ENCODE results near the gene TSPAN16.
"Not testable (repeated sequence)": the region's sequence is repeated elsewhere in the genome, so short reads cannot be mapped to it uniquely, and the experiment has no call there.

Gene TSPAN16

DNA sequence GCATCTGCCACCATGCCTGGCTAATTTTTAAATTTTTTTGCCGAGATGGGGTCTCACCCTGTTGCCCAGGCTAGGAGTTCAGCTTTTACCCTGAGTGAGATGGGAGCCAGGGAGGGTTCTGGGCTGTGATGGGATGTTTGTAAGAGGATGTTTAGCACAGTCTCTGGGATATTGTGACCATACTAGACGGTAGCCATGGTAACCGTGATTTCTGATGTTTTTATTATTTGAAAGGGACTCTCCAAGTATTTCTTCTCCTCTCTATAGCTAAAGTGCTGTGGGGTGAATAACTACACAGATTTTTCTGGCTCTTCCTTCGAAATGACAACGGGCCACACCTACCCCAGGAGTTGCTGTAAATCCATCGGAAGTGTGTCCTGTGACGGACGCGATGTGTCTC lies 10.4 kb downstream of the TSPAN16 start:
- no peaks in the 10 kb centered on the region for H3K9me3 ChIP-seq (ENCODE audit: control insufficient read depth, low read length)
- no peaks in the 10 kb centered on the region for H3K27me3 ChIP-seq (ENCODE audit: control insufficient read depth, insufficient read depth, low read length, poor library complexity, severe bottlenecking)
- H3K4me3 ChIP-seq (ENCODE audit: insufficient read depth, low read depth, low read length) = no peak overlapping the region
- H3K27ac ChIP-seq (ENCODE audit: insufficient read depth, low read depth, low read length, poor library complexity, severe bottlenecking) = no peak overlapping the region
- no peaks in the 10 kb centered on the region for H3K4me1 ChIP-seq (ENCODE audit: control insufficient read depth, insufficient read depth, low read length)
- H3K36me3 ChIP-seq (ENCODE audit: control insufficient read depth, insufficient read depth, low read length) = no peaks in the 10 kb centered on the region
- 93 to 94% methylated on average over 9 of the region's 9 CpGs for WGBS, 2 experiments

GRCh38 chr19:11320278-11320995 lies 24.5 kb downstream of the TSPAN16 start:
- H3K27me3 ChIP-seq (ENCODE audit: control insufficient read depth, insufficient read depth, low read length, poor library complexity, severe bottlenecking); H3K4me3 ChIP-seq (ENCODE audit: insufficient read depth, low read depth, low read length); H3K27ac ChIP-seq (ENCODE audit: insufficient read depth, low read depth, low read length, poor library complexity, severe bottlenecking); H3K4me1 ChIP-seq (ENCODE audit: control insufficient read depth, insufficient read depth, low read length); H3K36me3 ChIP-seq (ENCODE audit: control insufficient read depth, insufficient read depth, low read length); H3K9me3 ChIP-seq (ENCODE audit: control insufficient read depth, low read length): not testable (repeated sequence)
- WGBS, 2 experiments = 90 to 95% methylated on average over 9 of the region's 9 CpGs

GRCh38 chr19:11321191-11322126 lies 25.5 kb downstream of the TSPAN16 start:
- H3K36me3 ChIP-seq (ENCODE audit: control insufficient read depth, insufficient read depth, low read length) = no peaks in the 10 kb centered on the region
- WGBS, 2 experiments = 87 to 90% methylated on average over 14 of the region's 14 CpGs
- H3K9me3 ChIP-seq (ENCODE audit: control insufficient read depth, low read length) = no peaks in the 10 kb centered on the region
- no peak overlapping the region for H3K4me3 ChIP-seq (ENCODE audit: insufficient read depth, low read depth, low read length)
- no peaks in the 10 kb centered on the region for H3K27me3 ChIP-seq (ENCODE audit: control insufficient read depth, insufficient read depth, low read length, poor library complexity, severe bottlenecking)
- H3K27ac ChIP-seq (ENCODE audit: insufficient read depth, low read depth, low read length, poor library complexity, severe bottlenecking) = no peak overlapping the region
- no peaks in the 10 kb centered on the region for H3K4me1 ChIP-seq (ENCODE audit: control insufficient read depth, insufficient read depth, low read length)

DNA sequence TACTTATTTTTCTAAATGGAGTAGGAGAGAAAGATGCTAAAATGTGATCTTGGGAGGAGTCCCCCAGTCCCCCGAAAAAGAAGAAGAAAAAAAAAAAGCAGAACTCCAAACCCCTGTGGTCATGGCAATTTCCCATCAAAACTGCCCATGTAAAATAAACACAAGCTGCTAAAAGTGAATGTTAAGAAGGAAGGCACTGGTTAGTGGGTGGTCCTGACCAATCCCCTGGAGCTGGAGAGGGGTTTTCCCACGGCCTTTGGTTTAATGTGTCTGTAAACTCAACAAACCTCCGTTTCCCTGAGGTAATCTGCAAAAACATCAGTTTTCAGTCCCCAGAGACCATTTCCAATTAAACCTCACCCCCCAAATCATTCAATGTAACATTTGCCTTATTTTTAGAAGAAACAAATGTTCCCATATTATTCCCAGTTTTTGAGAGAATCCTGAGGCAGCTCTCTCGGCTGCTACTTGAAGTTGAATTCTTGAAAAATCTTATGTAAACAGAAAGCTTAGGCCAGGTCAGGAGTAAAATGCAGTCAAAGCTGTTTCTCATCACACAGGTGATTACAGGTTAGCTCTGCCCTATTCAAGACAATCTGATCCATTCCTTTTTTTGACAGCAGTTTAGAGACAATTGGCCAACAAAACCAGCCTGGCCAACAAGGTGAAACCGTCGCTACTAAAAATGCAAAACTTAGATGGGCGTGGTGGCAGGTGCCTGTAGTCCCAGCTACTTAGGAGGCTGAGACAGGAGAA lies 26.5 kb downstream of the TSPAN16 start:
- no peaks in the 10 kb centered on the region for H3K27me3 ChIP-seq (ENCODE audit: control insufficient read depth, insufficient read depth, low read length, poor library complexity, severe bottlenecking)
- H3K4me1 ChIP-seq (ENCODE audit: control insufficient read depth, insufficient read depth, low read length) = no peaks in the 10 kb centered on the region
- H3K36me3 ChIP-seq (ENCODE audit: control insufficient read depth, insufficient read depth, low read length) = no peaks in the 10 kb centered on the region
- no peaks in the 10 kb centered on the region for H3K9me3 ChIP-seq (ENCODE audit: control insufficient read depth, low read length)
- no peak overlapping the region for H3K27ac ChIP-seq (ENCODE audit: insufficient read depth, low read depth, low read length, poor library complexity, severe bottlenecking)
- WGBS, 2 experiments = 74 to 79% methylated on average over 6 to 7 of the region's 7 CpGs
- H3K4me3 ChIP-seq (ENCODE audit: insufficient read depth, low read depth, low read length) = no peak overlapping the region

GRCh38 chr19:11323601-11324078 lies 27.7 kb downstream of the TSPAN16 start:
- H3K36me3 ChIP-seq (ENCODE audit: control insufficient read depth, insufficient read depth, low read length) = no peaks in the 10 kb centered on the region
- H3K27me3 ChIP-seq (ENCODE audit: control insufficient read depth, insufficient read depth, low read length, poor library complexity, severe bottlenecking) = no peaks in the 10 kb centered on the region
- no peaks in the 10 kb centered on the region for H3K9me3 ChIP-seq (ENCODE audit: control insufficient read depth, low read length)
- 87 to 91% methylated on average over 4 to 5 of the region's 5 CpGs for WGBS, 2 experiments
- H3K27ac ChIP-seq (ENCODE audit: insufficient read depth, low read depth, low read length, poor library complexity, severe bottlenecking) = no peak overlapping the region
- H3K4me3 ChIP-seq (ENCODE audit: insufficient read depth, low read depth, low read length) = no peak overlapping the region
- no peaks in the 10 kb centered on the region for H3K4me1 ChIP-seq (ENCODE audit: control insufficient read depth, insufficient read depth, low read length)

DNA sequence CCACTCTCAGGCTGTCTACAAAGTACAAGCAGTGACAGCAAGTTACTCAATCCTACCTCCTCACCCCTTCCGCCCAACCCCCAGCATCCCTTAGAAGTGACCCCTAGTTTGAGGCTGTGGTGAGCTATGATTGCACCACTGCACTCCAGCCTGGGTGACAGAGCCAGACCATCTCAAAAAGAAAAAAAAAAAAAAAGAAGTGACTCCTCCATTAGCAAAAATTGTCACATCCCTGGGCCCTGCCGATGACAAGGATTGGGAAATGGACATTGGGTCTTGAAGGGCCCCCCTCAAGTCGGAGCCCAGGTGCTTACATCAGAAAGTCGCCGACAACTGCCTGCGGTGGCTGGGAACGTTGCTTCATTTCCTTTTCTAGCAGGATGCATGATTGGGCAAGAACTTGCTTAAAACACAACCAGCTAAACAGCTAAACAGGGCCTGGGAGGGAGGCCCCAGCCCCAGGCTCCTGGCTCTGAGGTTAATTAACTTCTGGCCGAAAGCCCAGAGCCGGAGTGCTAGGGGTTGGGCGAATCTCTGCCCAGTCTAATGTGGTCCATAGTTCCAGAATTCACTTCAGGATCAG lies 28.2 kb downstream of the TSPAN16 start:
- no peaks in the 10 kb centered on the region for H3K9me3 ChIP-seq (ENCODE audit: control insufficient read depth, low read length)
- no peaks in the 10 kb centered on the region for H3K36me3 ChIP-seq (ENCODE audit: control insufficient read depth, insufficient read depth, low read length)
- no peaks in the 10 kb centered on the region for H3K27me3 ChIP-seq (ENCODE audit: control insufficient read depth, insufficient read depth, low read length, poor library complexity, severe bottlenecking)
- H3K4me3 ChIP-seq (ENCODE audit: insufficient read depth, low read depth, low read length) = no peak overlapping the region
- H3K27ac ChIP-seq (ENCODE audit: insufficient read depth, low read depth, low read length, poor library complexity, severe bottlenecking) = no peak overlapping the region
- no peaks in the 10 kb centered on the region for H3K4me1 ChIP-seq (ENCODE audit: control insufficient read depth, insufficient read depth, low read length)
- 90 to 92% methylated on average over 10 of the region's 10 CpGs for WGBS, 2 experiments

DNA sequence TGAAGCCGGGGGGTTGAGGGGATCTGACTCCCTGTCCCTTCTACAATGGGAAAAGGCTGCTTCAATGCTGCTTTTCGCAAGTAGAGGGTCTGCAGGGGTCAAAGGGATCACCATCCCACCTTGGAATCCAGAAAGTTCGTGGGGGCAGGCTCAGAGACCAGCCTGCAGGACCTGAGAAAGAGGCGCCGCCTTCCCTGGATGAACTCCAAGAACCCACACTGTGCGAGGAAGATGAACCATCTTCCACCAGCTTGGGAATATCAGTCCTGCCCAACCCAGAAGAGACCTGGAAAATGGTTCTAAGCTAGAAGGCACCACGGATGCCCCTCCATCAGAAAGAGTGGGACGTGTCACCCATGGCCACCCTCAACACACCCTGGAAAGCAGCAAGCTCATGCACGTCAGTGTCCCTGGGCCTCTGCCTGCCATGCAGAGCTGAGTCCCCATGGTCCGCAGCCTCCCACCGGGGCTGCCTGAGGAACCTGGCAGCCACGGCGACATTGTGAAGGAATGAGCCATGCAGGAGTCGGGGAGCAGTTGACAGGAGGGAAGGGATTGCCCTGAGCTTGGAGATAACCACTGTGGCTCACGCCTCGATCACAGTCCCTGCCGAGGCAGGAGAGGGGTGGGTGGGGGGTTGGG lies 28.9 kb downstream of the TSPAN16 start:
- H3K36me3 ChIP-seq (ENCODE audit: control insufficient read depth, insufficient read depth, low read length) = no peaks in the 10 kb centered on the region
- H3K27me3 ChIP-seq (ENCODE audit: control insufficient read depth, insufficient read depth, low read length, poor library complexity, severe bottlenecking) = no peaks in the 10 kb centered on the region
- WGBS, 2 experiments = 92 to 94% methylated on average over 17 of the region's 17 CpGs
- H3K27ac ChIP-seq (ENCODE audit: insufficient read depth, low read depth, low read length, poor library complexity, severe bottlenecking) = no peak overlapping the region
- H3K9me3 ChIP-seq (ENCODE audit: control insufficient read depth, low read length) = no peaks in the 10 kb centered on the region
- no peaks in the 10 kb centered on the region for H3K4me1 ChIP-seq (ENCODE audit: control insufficient read depth, insufficient read depth, low read length)
- H3K4me3 ChIP-seq (ENCODE audit: insufficient read depth, low read depth, low read length) = no peak overlapping the region

GRCh38 chr19:11325544-11325943 lies 29.6 kb downstream of the TSPAN16 start:
- 94% methylated on average over 7 of the region's 7 CpGs for WGBS, 2 experiments
- no peaks in the 10 kb centered on the region for H3K9me3 ChIP-seq (ENCODE audit: control insufficient read depth, low read length)
- no peak overlapping the region for H3K27ac ChIP-seq (ENCODE audit: insufficient read depth, low read depth, low read length, poor library complexity, severe bottlenecking)
- H3K36me3 ChIP-seq (ENCODE audit: control insufficient read depth, insufficient read depth, low read length) = no peaks in the 10 kb centered on the region
- H3K27me3 ChIP-seq (ENCODE audit: control insufficient read depth, insufficient read depth, low read length, poor library complexity, severe bottlenecking) = no peaks in the 10 kb centered on the region
- no peak overlapping the region for H3K4me3 ChIP-seq (ENCODE audit: insufficient read depth, low read depth, low read length)
- H3K4me1 ChIP-seq (ENCODE audit: control insufficient read depth, insufficient read depth, low read length) = no peaks in the 10 kb centered on the region

DNA sequence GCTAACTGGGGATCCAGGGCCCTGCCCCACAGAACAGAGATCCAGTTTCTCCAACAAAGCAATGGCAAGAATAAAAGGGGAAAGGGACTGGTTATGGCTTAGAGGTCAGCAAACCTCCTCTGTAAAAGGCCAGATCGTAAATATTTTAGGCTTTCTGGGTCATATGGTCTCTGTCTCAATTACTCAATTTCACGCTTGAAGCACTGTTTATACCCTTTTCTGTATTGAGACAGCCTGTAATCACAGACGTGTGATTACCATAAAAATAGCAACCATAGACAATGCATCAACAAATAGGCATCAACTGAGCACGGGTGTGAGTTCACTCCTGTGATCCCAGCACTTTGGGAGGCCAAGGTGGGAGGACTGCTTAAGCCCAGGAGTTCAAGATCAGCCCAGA lies 34.2 kb downstream of the TSPAN16 start:
- no peak overlapping the region for H3K27ac ChIP-seq (ENCODE audit: insufficient read depth, low read depth, low read length, poor library complexity, severe bottlenecking)
- H3K36me3 ChIP-seq (ENCODE audit: control insufficient read depth, insufficient read depth, low read length) = no peaks in the 10 kb centered on the region
- no peaks in the 10 kb centered on the region for H3K9me3 ChIP-seq (ENCODE audit: control insufficient read depth, low read length)
- no peak overlapping the region for H3K4me3 ChIP-seq (ENCODE audit: insufficient read depth, low read depth, low read length)
- WGBS, 2 experiments = 88% methylated on average over 4 of the region's 4 CpGs
- H3K27me3 ChIP-seq (ENCODE audit: control insufficient read depth, insufficient read depth, low read length, poor library complexity, severe bottlenecking) = no peaks in the 10 kb centered on the region
- H3K4me1 ChIP-seq (ENCODE audit: control insufficient read depth, insufficient read depth, low read length) = no peaks in the 10 kb centered on the region

Measured in ectodermal cell (in vitro differentiated cells).